H9 (cell line): ENCODE measurements around the gene MARCHF6. TPM values are rescaled to one million over a fixed set of nuclear protein-coding genes. Genes with fewer than 3 reads are reported as not detected.

Experiments
- DNase-seq: peaks from one replicate; pipeline ENCODE4 v3.0.0-alpha.2; 2017
- H2AFZ ChIP-seq: one replicate; pipeline ENCODE4 v1.6.1; 2013; ENCODE audit warnings: mild to moderate bottlenecking, low read length, control low read depth, moderate library complexity
- H2AK5ac ChIP-seq: 2 replicates; pipeline ENCODE4 v1.6.1; 2013; ENCODE audit warnings: low read length, control low read depth, mixed read lengths; ENCODE audit not compliant: insufficient read length
- H2BK120ac ChIP-seq: one replicate; pipeline ENCODE4 v1.6.1; 2013; ENCODE audit warnings: low read depth, mild to moderate bottlenecking, low read length, control low read depth, inconsistent platforms; ENCODE audit not compliant: poor library complexity, severe bottlenecking
- H2BK12ac ChIP-seq: 2 replicates; pipeline ENCODE4 v1.6.1; 2013; ENCODE audit warnings: low read length, control low read depth, mixed read lengths, low read depth; ENCODE audit not compliant: insufficient read length
- H2BK15ac ChIP-seq: 2 replicates; pipeline ENCODE4 v1.6.1; 2013; ENCODE audit warnings: low read depth, low read length, control low read depth
- H2BK20ac ChIP-seq: one replicate; pipeline ENCODE4 v1.6.1; 2013; ENCODE audit warnings: low read depth, mild to moderate bottlenecking, low read length, control low read depth, inconsistent platforms; ENCODE audit not compliant: poor library complexity, severe bottlenecking
- H2BK5ac ChIP-seq: 2 replicates; pipeline ENCODE4 v1.6.1; 2013; ENCODE audit warnings: low read length, control low read depth, mixed read lengths; ENCODE audit not compliant: insufficient read length
- H3K14ac ChIP-seq: 2 replicates; pipeline ENCODE4 v1.6.1; 2013; ENCODE audit warnings: low read length, control low read depth; ENCODE audit not compliant: insufficient read depth
- H3K18ac ChIP-seq: 2 replicates; pipeline ENCODE4 v1.6.1; 2013; ENCODE audit warnings: low read depth, mild to moderate bottlenecking, mixed read lengths, low read length, control low read depth; ENCODE audit not compliant: insufficient read length
- H3K23ac ChIP-seq: 2 replicates; pipeline ENCODE4 v1.6.1; 2013; ENCODE audit warnings: low read length, control low read depth, mixed read lengths, low read depth; ENCODE audit not compliant: insufficient read length
- H3K23me2 ChIP-seq: 2 replicates; pipeline ENCODE4 v1.6.1; 2013; ENCODE audit warnings: low read depth, mild to moderate bottlenecking, mixed read lengths, low read length, control low read depth; ENCODE audit not compliant: insufficient read length, poor library complexity, severe bottlenecking
- H3K27ac ChIP-seq: 2 replicates; pipeline ENCODE4 v1.5.1; 2013; ENCODE audit warnings: low read length, control low read depth, mixed read lengths, low read depth; ENCODE audit not compliant: insufficient read length
- H3K27me3 ChIP-seq: 2 replicates; pipeline ENCODE4 v1.6.1; 2013; ENCODE audit warnings: low read length, control low read depth, inconsistent platforms; ENCODE audit not compliant: insufficient read depth
- H3K4ac ChIP-seq: 2 replicates; pipeline ENCODE4 v1.6.1; 2013; ENCODE audit warnings: low read depth, mild to moderate bottlenecking, control low read depth, inconsistent platforms, low read length, moderate library complexity
- H3K4me1 ChIP-seq: 2 replicates; pipeline ENCODE4 v1.6.1; 2013; ENCODE audit warnings: low read length, control low read depth, inconsistent platforms; ENCODE audit not compliant: insufficient read depth
- H3K4me2 ChIP-seq: 2 replicates; pipeline ENCODE4 v1.6.1; 2013; ENCODE audit warnings: low read length, control low read depth, mixed read lengths; ENCODE audit not compliant: insufficient read length, insufficient read depth
- H3K56ac ChIP-seq: 2 replicates; pipeline ENCODE4 v1.6.1; 2013; ENCODE audit warnings: low read depth, mild to moderate bottlenecking, mixed read lengths, low read length, control low read depth; ENCODE audit not compliant: insufficient read length
- H3K79me1 ChIP-seq: 2 replicates; pipeline ENCODE4 v1.6.1; 2013; ENCODE audit warnings: low read depth, mild to moderate bottlenecking, moderate library complexity, low read length, control low read depth, inconsistent platforms; ENCODE audit not compliant: insufficient read depth, poor library complexity, severe bottlenecking
- H3K79me2 ChIP-seq: 2 replicates; pipeline ENCODE4 v1.6.1; 2013; ENCODE audit warnings: low read length, control low read depth, inconsistent platforms; ENCODE audit not compliant: insufficient read depth
- H3K9ac ChIP-seq: 2 replicates; pipeline ENCODE4 v1.6.1; 2013; ENCODE audit warnings: low read length, control low read depth, mixed read lengths; ENCODE audit not compliant: insufficient read length; ENCODE audit errors: extremely low read depth
- H3K9me3 ChIP-seq: one replicate; pipeline ENCODE4 v1.6.1; 2013; ENCODE audit warnings: low read depth, low read length, inconsistent platforms; ENCODE audit not compliant: control insufficient read depth
- H3T11ph ChIP-seq: one replicate; pipeline ENCODE4 v1.6.1; 2013; ENCODE audit warnings: mild to moderate bottlenecking, low read length, control low read depth, inconsistent platforms
- H4K20me1 ChIP-seq: one replicate; pipeline ENCODE4 v1.6.1; 2013; ENCODE audit not compliant: control insufficient read depth, insufficient read length, insufficient read depth
- H4K5ac ChIP-seq: 2 replicates; pipeline ENCODE4 v1.6.1; 2013; ENCODE audit warnings: low read depth, mild to moderate bottlenecking, mixed read lengths, low read length, control low read depth; ENCODE audit not compliant: insufficient read length
- H4K8ac ChIP-seq: replicated peaks from 2 replicates; pipeline ENCODE4 v1.6.1; 2013; ENCODE audit warnings: low read length, control low read depth, mixed read lengths, low read depth; ENCODE audit not compliant: insufficient read length
- H4K91ac ChIP-seq: 2 replicates; pipeline ENCODE4 v1.6.1; 2013; ENCODE audit warnings: low read depth, mild to moderate bottlenecking, moderate library complexity, mixed read lengths, low read length, control low read depth; ENCODE audit not compliant: insufficient read length
- H3K27ac Mint-ChIP-seq, 3 experiments: 2 replicates in 2 of 3; 3 replicates in 1 of 3; pipeline ENCODE4 v1.8.0; 2020 to 2021; ENCODE audit warnings: mixed read lengths in 3 of 3, mild to moderate bottlenecking in 1 of 3, moderate library complexity in 1 of 3
- H3K27me3 Mint-ChIP-seq: 2 replicates; pipeline ENCODE4 v1.8.0; 2021; ENCODE audit warnings: low read depth, mild to moderate bottlenecking, moderate library complexity, mixed read lengths
- H3K36me3 Mint-ChIP-seq, 3 experiments: 2 replicates in 2 of 3; 3 replicates in 1 of 3; pipeline ENCODE4 v1.8.0; 2020 to 2021; ENCODE audit warnings: low read depth in 3 of 3, mixed read lengths in 3 of 3; ENCODE audit not compliant: insufficient read depth in 1 of 3
- H3K4me1 Mint-ChIP-seq, 2 experiments: 2 replicates each; pipeline ENCODE4 v1.8.0; 2020; ENCODE audit warnings: mixed read lengths in 2 of 2
- H3K4me3 Mint-ChIP-seq, 2 experiments: 2 replicates in 1 of 2; 3 replicates in 1 of 2; pipeline ENCODE4 v1.8.0; 2020 to 2021; ENCODE audit warnings: mild to moderate bottlenecking in 2 of 2, mixed read lengths in 2 of 2, moderate library complexity in 1 of 2
- H3K9me3 Mint-ChIP-seq, 2 experiments: 2 replicates in 1 of 2; 3 replicates in 1 of 2; pipeline ENCODE4 v1.8.0; 2020; ENCODE audit warnings: mild to moderate bottlenecking in 2 of 2, mixed read lengths in 2 of 2, moderate library complexity in 1 of 2
- WGBS: extraction: QIAGEN DNeasy Blood & Tissue Kit; methylation state at CpG from one replicate; pipeline ENCODE4 v1.1.7; 2013; ENCODE audit warnings: missing lambda C conversion rate, low lambda C conversion rate, mixed read lengths; ENCODE audit not compliant: insufficient read length; ENCODE audit errors: extremely low coverage; 5-methylcytosine and 5-hydroxymethylcytosine counted together
- total RNA-seq: library from RNA; stranded (reverse); gene quantifications from 2 replicates; pipeline ENCODE4 v1.2.1, GENCODE V29; 2021
- TF ChIP-seq, protein P1 (sequence below): fragments of 200-600 bp; sonication (generic); conservative IDR thresholded peaks from 3 replicates; pipeline ENCODE4 v1.8.0; 2021; ENCODE audit warnings: antibody characterized with exemption, mild to moderate bottlenecking

The MARCHF6 gene
- total RNA-seq, 1 experiment from 2014 or later = 118 TPM

GRCh38 chr5:10400831-10401230 is 47.3 kb downstream of the MARCHF6 start:
- Histone ChIP-seq H3K23me2 (peaks cover 2% of the 10 kb centered on the region), H2BK12ac (no peak overlapping the region), H2BK120ac (no peak overlapping the region), H2BK5ac (no peak overlapping the region), H3K23ac (no peak overlapping the region), H2AFZ (no peak overlapping the region), H3K79me2 (no peaks in the 10 kb centered on the region), H3K9ac (no peak overlapping the region), H3T11ph (no peak overlapping the region), H3K27ac (no peak overlapping the region), H3K4me2 (no peak overlapping the region), H3K18ac (no peak overlapping the region), H3K56ac (no peak overlapping the region), H3K79me1 (no peaks in the 10 kb centered on the region), H4K5ac (no peak overlapping the region), H2BK15ac (no peak overlapping the region), H3K27me3 (no peaks in the 10 kb centered on the region), H3K4ac (no peak overlapping the region), H2AK5ac (no peak overlapping the region), H3K14ac (no peak overlapping the region), H3K9me3 (no peaks in the 10 kb centered on the region), H4K20me1 (no peaks in the 10 kb centered on the region), H2BK20ac (no peak overlapping the region), H3K4me1 (no peaks in the 10 kb centered on the region), H4K91ac (no peak overlapping the region), H4K8ac (no peak overlapping the region)
- no peak for DNase-seq
- TF ChIP-seq, protein P1, sequence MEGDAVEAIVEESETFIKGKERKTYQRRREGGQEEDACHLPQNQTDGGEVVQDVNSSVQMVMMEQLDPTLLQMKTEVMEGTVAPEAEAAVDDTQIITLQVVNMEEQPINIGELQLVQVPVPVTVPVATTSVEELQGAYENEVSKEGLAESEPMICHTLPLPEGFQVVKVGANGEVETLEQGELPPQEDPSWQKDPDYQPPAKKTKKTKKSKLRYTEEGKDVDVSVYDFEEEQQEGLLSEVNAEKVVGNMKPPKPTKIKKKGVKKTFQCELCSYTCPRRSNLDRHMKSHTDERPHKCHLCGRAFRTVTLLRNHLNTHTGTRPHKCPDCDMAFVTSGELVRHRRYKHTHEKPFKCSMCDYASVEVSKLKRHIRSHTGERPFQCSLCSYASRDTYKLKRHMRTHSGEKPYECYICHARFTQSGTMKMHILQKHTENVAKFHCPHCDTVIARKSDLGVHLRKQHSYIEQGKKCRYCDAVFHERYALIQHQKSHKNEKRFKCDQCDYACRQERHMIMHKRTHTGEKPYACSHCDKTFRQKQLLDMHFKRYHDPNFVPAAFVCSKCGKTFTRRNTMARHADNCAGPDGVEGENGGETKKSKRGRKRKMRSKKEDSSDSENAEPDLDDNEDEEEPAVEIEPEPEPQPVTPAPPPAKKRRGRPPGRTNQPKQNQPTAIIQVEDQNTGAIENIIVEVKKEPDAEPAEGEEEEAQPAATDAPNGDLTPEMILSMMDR = no peak
- Mint-ChIP-seq H3K9me3 (no peaks in the 10 kb centered on the region; a peak in 1 of 5 replicates), H3K4me1 (peaks cover 0 to 6% of the 10 kb centered on the region in 2 experiments; a peak in 1 of 4 replicates), H3K27ac (no peak overlapping the region), H3K4me3 (no peak overlapping the region), H3K27me3 (no peaks in the 10 kb centered on the region), H3K36me3 (peaks cover 24 to 64% (median 63%) of the 10 kb centered on the region in 3 experiments; a peak in 6 of 7 replicates)
- WGBS = no CpG with 5 or more reads among the region's 3 CpGs
